Measurements from ENCODE around the gene EFCAB7.
"Not testable (repeated sequence)": the region's sequence is repeated elsewhere in the genome, so short reads cannot be mapped to it uniquely, and the experiment has no call there.

Gene EFCAB7

GRCh38 chr1:63569640-63570316, 46.5 kb downstream of the EFCAB7 start:
- H3K27ac ChIP-seq, result no peak overlapping the region
- TF ChIP-seq ZFX (IDR thresholded peaks at IDR 0.05), result no peak
- TF ChIP-seq, protein P1, sequence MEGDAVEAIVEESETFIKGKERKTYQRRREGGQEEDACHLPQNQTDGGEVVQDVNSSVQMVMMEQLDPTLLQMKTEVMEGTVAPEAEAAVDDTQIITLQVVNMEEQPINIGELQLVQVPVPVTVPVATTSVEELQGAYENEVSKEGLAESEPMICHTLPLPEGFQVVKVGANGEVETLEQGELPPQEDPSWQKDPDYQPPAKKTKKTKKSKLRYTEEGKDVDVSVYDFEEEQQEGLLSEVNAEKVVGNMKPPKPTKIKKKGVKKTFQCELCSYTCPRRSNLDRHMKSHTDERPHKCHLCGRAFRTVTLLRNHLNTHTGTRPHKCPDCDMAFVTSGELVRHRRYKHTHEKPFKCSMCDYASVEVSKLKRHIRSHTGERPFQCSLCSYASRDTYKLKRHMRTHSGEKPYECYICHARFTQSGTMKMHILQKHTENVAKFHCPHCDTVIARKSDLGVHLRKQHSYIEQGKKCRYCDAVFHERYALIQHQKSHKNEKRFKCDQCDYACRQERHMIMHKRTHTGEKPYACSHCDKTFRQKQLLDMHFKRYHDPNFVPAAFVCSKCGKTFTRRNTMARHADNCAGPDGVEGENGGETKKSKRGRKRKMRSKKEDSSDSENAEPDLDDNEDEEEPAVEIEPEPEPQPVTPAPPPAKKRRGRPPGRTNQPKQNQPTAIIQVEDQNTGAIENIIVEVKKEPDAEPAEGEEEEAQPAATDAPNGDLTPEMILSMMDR (conservative IDR thresholded peaks at IDR 0.05), result no peak

- not testable (repeated sequence) for H3K27ac ChIP-seq
Observed at GRCh38 chr1:63572686-63573085, 49.4 kb downstream of the EFCAB7 start.

DNA sequence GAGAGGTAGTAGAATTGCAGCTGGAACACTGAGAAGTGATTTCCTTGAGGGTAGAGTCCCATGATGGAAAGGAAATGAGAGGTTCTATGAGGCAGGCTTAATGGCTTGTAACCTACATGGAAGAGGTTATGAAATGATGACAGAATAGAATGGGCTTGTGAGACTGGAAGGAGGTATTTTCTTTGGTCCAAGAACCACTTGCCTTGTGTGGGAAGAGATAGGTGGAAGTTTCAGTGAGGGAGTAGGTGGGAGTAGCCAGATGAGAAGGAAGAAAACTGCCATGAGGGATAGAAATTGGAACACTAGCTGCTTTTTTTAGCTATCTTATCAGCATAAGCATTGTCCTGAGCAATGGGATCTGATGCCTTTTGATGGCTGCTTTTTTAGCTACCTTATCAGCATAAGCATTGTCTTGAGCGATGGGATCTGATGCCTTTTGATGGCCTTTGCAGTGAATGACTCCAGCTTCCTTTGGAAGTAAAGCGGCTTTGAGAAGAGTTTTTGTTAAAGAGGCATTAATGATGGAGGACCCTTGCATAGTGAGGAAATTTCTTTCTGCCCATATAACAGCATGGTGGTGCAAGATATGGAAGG, 51.0 kb downstream of the EFCAB7 start:
- not testable (repeated sequence) for H3K27ac ChIP-seq

DNA sequence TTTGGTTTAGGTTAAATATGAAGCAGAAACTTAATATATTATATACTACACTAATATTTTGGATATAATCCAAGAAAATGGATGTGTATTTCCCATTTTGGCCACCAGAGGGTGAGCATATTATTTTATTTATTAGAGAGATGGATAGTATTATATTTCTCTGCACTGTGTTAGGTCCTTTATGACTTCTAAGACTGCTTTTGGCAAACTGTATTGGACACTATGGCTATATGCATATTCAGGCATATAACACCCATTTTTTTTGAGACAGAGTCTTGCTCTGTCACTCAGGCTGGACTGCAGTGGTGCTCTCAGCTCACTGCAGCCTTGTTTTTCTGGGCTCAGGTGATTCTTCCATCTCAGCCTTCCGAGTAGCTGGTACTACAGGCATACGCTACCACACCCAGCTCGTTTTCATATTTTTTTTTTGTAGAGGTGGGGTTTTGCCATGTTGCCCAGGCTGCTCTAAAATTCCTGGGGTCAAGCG, 52.1 kb downstream of the EFCAB7 start:
- TF ChIP-seq, protein P1 (conservative IDR thresholded peaks at IDR 0.05), result peak; percentile 88
- TF ChIP-seq ZFX (IDR thresholded peaks at IDR 0.05), result no peak
- H3K27ac ChIP-seq, result no peak overlapping the region

- H3K27ac ChIP-seq, result not testable (repeated sequence)
Observed at GRCh38 chr1:63586326-63586725, 63.0 kb downstream of the EFCAB7 start.

- no peak for TF ChIP-seq ZFX (IDR thresholded peaks at IDR 0.05)
- TF ChIP-seq, protein P1 (conservative IDR thresholded peaks at IDR 0.05), result no peak
- H3K27ac ChIP-seq, result no peak overlapping the region
Observed at GRCh38 chr1:63590166-63590560, 66.8 kb downstream of the EFCAB7 start.

- TF ChIP-seq, protein P1 (conservative IDR thresholded peaks at IDR 0.05), result no peak
- no peak for TF ChIP-seq ZFX (IDR thresholded peaks at IDR 0.05)
- peak overlapping the region; percentile 71 for H3K27ac ChIP-seq
Observed at GRCh38 chr1:63592536-63593302, 69.4 kb downstream of the EFCAB7 start.

DNA sequence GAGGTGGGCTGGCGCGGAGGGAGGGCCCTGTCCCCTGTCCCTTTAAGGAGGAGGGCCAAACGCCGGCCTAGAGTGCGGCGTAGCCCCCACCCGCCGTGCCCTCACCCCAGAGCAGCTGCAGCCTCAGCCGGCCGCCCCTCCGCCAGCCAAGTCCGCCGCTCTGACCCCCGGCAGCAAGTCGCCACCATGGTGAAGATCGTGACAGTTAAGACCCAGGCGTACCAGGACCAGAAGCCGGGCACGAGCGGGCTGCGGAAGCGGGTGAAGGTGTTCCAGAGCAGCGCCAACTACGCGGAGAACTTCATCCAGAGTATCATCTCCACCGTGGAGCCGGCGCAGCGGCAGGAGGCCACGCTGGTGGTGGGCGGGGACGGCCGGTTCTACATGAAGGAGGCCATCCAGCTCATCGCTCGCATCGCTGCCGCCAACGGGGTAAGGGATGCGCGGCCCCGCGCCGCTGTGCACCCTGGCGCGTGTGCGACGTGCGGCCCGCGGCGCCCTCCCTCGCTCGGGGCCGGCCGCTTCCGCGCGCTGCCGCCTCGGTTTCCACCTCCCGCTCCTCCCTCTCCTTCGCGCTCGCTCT, 70.1 kb downstream of the EFCAB7 start, which contains the start of gene PGM1:
PGM1 (plus strand) TSS at position 109 of the 583 bp plus-strand sequence; CDS start at position 187, 78 bp downstream.
- TF ChIP-seq, protein P1 (conservative IDR thresholded peaks at IDR 0.05), result 0 out of 2 replicates have a peak, but pooled peaks have one; percentile 4
- TF ChIP-seq ZFX (IDR thresholded peaks at IDR 0.05), result peak; percentile 64

More for the DNA sequence above, 70.1 kb downstream of the EFCAB7 start, which contains the start of gene PGM1:
- H3K27ac ChIP-seq, result peak within 1 kb of the TSS; percentile 71

Data from C4-2B (cell line).